GM18511 (cell line): Measurements from ENCODE around the gene NUP62.

Experiments
- ATAC-seq: cut with Tn5 transposase; IDR thresholded peaks from one replicate; pipeline ENCODE4 v1.9.1; 2021; ENCODE audit warnings: mild to moderate bottlenecking, moderate library complexity; ENCODE audit not compliant: unreplicated experiment

NUP62 gene

DNA sequence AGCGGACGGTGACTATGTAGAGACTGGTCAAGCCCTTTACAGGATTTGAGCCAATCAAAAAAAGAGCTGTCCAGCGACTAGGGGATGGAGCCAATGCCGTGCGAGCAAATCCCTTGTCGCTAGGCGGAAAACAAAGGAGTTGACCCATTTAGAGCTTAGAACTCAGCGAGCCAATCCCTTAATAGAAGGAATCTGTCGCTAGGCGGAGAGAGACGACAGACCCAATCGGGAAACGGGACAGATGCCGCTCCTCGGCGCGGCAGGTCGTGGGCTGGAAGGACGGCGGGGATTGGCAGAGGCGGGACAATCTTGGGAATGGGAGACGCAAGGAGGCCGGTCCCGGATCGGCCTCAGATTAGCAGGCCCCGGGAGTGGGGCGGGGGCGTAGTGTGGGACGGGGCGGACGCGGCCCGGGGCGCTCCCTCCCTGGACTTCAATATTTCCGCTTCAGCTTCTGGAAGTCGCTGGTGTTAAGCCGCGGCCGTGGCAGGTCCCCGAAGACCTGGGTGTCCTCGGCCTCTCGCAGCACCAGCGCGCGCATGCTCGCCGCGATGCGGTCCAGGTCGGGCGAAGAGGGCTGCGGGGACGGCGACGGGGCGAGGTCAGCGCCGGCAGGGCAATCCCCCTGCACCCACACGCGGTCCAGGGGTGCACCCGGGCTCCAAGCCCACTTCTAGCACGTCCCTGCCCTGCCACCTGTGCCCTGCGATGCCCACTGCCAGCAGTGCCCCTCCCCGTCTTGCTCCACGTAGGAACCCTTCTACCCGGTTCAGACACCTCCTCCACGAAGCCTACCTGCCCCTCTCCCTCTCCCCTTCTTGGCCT lies 59.6 kb downstream of the NUP62 start:
- peak; percentile 79 for ATAC-seq

DNA sequence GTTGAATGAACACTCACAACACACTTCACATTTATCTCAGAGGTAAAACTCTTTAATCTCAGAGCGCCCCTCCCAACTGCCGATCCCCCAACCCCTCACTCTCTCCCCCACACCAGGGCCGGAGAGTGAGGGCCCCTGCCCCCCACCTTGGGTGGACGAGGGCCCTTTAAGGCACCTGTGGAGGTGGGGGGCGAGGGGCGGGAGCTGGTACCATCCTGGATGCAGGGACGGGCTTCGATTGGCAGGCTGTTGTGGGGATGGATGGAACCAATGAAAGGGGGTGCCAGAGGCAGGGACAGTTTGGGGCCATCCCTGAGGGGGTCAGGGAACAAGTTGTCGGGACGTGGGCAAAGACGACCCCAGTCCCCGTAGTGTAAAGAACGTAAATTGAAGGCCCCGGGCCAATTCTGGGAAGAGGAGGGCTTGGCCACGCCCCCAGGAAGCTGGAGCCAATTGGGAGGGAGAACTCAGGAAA lies 60.3 kb downstream of the NUP62 start:
- peak; percentile 8 for ATAC-seq

DNA sequence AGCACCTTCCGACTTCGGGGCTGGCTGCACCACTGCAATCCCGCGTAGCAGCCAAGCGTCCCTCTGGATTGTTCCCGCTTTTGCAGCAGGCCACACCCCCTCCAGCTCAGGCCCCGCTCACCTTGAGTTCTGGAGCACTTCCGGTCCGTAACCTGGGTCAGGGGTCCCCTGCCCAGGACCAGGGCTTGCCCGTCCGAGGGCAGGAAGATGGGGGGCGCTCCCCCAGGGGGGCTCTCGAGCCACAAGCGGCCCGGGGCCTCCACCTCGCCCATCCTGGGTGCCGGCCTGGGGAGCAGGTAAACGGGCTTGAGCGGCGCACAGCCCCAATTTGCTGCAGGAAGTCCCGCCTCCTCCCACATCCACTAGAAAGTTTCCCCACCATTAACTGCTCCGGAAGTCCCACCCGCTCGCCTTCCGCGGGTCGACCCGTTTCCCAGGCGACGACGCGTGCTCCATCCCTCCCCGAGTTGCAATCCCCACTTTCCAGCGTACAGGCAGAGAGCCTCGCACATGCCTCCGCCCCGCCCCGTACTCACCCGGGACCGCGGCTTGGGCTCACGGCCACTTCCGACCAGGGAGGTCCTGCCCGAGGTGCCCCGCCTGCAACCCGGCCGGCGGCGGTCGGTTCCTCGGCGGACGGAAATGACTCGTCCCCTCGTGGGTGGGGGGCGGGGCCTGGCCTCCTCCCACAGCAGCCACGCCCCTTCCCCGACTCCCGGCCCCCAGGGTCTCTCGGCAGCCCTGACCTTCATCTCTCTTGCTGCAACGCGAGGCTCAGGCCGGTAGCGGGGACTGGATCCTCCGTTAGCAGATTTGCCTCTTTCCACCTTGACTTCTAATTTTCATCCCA lies 62.1 kb downstream of the NUP62 start, which contains the start of gene PNKP:
TSS of gene PNKP (minus strand) at position 644 of the 850 bp plus-strand sequence. CDS start at position 272, 372 bp downstream.
- peak; percentile 50 for ATAC-seq

DNA sequence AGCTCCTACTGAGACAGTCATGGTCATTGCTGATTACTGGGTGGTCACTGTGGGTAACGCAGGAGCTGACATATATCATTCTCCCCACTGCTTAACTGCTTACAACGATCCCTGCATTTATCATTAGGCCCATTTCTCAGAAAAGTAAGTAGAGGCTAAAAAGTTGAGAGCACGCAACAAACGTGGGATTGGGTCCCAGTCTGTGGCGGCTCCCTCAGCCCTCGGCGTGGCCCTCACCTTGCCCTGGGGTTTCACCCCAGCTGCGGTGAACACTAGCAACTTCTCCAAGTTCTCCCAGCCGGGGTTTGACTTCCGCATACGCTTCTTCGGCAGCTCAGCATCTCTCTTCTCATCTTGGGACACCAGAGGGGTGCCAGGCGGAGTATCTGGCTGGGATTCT lies 64.4 kb downstream of the NUP62 start:
- no peak for ATAC-seq

DNA sequence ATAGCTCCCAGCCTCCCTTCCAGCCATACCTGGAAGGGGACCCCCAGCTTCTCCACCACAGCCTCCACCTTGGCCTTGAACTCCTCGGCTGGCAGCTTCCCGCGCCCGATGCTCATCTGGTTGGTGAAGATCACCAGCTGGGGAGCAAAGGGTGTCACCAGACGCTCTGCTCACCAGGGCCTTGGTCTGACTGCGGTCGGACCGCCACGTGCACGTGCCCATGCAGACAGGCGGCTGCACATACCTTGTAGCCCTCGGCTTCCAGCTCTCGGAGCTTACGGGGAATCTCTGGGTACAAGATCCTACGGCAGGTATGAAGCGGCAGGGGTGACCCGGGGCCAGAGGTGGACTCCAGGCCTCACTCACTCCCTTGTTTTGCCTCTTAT lies 65.4 kb downstream of the NUP62 start:
- no peak for ATAC-seq

DNA sequence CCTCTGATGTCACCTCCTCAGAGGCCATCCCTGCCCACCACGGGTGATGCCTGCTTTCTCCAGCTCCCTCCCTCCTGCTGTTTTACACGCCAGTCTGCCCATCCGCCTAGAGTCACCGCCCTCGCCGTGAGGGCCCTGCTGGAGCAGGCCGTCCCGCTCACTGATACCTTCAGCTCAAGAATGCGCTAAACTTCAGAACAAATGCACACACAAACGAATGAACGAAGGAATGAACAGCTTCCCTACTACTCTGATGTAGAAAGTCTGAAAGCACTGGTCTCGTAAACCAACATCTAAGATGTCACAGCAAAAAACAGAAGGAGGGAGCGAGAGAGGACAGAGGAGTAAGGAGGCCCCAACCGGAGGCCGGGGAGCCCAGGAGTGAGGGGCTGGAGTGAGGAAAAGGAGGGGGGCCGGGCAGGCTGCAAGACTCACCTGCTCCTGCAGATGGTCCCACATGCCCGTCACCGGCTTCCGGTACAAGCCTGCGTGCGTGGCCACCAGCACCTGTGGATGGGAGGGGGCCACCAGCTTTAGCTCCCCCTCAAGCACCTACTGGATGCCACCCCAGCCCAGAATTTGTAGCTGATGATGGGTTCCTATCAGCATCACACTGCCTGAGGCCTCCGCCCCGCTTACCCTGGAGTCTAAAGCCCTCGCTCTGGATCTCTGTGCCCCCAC lies 65.9 kb downstream of the NUP62 start:
- no peak for ATAC-seq

DNA sequence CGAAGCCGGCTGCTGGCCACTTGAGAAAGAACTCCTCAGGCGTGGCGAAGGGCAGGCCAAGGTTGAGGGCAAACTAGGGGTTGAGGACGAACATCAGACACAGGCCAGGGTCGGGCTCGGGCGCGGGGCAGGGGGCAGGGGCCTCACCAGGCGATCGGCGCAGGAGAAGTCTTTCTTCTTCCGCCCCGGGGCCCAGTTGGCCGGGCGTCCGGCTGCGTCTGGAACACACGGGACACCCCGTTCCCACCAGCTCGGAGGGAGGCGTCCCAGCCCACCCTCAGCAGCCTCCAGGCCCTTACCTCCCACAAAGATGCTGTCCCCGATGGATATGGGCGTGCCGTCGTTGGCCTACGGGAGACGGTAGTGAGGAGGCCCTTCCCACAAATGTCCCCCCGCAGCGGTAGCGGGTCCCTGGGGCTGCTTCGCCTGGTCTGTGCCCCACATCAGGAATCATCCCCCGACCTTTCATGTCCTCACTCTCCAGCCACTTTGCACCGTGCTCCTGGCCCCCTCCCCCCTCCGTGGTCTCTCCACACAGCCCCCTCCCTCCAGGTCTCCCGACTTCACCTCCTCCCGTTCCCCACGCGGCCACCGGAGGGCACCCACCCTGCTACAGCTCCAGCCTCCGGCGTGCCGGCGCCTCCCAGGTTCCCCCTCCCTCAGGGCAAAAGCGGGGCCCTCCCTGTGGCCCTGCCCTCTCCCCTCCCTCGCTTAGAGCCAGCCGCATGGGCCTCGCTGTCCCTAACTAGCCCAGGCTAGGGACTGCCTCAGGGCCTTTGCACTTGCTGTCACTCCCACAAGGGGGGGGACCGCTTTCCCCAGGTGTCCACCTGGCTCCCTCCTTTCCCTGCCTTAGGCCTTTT lies 66.7 kb downstream of the NUP62 start:
- no peak for ATAC-seq

DNA sequence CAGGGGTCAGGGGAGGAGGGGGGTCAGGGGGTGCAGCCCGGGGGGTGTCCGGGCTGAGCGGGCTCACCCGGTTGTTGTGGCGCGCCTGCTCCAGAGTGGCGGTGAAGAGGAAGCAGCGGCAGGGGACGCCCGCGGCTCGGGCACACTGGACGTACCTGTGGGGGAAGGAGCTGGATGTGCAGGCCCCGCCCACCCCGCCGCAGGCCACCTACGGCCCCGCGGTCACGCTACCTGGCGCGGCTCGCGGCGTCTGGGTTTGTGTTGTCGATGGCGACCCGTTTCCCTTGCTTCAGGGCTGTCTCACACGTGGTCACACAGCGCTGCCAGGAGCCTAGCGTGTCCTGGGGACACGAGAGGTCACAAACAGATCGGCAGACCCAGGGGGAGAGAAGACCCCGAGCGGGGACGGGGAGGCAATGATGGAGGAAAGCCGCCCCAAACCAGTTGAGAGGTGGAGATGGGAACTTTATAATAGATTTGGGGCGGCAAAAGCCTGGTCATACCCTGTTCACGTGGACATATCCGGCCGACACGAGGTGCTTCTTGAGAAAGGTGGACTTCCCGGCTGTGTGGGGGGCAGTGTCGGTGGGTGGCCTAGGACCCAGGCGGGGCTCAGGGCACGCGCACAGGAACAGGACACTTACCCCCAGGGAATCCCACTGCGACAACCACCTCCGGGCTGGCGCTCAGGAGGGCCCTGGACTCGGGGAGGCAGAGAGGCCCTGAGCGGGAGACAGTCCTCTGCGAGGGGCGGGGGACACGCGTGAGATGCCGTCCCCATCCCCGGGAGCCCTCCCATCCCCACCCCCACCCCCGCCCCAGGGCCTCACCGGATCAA lies 67.5 kb downstream of the NUP62 start:
- no peak for ATAC-seq

DNA sequence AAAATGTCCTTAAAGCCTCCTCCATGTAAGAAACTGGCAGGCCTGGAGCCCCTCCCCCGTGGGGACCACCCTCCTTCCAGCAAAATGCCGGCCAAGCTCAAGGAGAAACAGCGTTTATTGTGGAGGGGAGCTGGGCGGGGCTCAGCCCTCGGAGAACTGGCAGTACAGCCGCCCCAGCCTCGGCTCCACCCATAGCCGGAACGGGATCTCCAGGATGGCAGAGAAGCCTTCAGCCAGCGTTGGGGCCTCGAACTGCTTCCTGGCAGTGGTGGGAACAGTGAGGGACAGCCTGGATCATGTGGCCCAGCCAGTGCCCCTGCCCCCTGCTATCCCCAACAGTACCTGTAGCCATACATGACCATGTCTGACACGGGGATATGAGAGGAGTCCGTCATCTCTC lies 68.2 kb downstream of the NUP62 start:
- no peak for ATAC-seq

DNA sequence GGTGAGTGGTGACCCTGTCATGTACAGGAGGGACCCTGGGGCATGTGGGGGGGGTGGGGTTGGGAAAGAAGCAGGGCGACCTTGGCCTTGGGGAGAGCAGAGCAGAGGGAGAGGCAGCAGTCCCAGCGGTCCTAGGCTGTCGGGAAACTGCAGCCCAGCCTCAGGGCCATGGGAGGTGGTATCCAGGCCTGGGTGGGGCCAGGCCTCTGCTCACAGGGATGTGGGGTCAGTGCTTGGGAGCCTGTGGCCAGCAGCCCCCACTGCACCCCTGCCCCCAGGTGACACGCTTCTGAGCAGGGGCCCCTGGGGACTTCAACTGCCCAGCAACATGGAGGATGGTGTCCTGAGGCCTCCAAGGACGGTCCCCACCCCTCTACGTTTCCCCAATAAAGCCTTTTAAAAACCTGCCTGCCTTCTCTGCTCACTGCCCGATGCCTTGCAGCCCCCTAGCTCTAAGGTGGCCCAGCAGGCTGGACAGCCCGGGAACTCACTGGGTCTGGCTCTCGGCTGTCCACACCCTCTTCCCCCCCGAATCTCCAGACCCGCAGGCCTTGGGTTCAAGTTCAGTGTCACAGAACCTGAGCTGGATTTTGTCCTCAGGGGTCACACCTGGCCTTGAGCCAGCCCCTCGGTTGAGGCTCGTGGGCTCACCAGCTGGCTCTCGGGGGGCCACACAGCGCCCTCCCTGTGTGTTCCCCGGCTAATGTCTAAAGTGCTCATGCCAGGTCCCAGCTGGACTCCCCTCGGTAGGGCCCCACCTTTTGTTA lies 68.8 kb downstream of the NUP62 start:
- ATAC-seq = no peak

DNA sequence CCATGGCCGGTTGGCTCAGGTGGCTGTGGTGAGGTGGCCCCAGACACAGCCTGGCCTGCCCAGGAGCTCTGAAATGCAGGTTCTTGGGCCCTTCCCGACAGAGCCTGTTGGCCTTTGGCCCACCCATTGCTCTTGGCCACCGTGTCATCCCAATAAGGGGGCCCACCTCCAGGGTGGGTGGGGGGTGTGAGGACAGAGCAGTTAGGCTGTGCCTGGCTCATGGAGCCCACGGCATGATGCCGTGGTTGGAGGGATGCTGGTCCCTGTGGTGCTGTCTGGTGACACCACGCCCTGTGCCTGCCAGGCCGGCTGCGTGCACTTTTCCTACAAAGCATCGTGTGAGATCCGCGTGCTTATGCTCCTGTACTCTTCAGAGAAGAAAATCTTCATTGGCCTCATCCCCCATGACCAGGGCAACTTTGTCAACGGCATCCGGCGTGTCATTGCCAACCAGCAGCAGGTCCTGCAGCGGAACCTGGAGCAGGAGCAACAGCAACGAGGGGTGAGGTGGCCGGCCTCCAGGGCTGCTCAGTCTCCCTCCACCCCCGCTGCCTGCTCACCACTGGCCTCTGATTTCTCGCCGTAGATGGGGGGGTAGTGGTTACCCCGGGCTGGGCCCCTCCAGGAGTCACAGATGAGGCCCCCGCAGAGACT lies 69.5 kb downstream of the NUP62 start:
- ATAC-seq = no peak

DNA sequence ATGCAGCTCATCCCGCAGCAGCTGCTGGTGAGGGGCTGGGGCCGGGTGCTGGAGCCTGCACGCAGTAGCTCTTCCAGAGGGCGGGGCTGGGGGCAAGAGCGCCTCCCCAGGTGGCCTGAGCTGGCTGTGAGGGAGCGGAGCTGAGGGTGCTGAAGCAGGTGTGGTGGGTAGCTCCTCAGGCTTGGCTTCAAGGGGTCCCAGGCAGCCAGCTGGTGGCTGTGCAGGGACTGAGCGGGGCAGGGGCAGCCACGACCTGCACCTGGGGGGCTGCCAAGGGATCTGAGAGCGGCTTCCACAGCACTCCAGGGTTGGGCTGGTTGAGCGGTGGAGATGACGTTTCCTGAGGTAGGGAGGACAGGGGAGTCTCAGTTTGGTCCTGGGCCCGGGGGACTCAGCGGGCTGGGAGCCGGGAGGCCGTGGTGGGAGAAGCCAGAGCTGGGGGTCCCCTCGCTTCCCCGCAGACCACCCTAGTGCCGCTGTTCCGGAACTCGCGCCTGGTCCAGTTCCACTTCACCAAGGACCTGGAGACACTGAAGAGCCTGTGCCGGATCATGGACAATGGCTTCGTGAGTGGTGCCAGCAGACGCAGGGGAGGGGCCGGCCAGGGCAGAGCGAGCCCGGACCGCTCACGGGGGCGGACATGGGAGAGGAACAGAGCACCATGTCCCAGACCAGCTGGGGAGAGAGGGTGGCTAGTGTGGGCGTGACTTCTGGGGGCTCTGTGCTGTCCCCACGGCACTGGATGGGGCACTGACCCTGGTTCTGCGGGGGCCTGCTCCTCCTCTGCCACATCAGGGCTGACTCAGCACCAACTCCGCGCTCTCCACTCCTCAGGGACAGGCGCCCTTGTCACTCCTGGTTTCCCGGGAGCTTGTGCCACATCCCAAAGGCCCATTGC lies 71.0 kb downstream of the NUP62 start:
- ATAC-seq = no peak

DNA sequence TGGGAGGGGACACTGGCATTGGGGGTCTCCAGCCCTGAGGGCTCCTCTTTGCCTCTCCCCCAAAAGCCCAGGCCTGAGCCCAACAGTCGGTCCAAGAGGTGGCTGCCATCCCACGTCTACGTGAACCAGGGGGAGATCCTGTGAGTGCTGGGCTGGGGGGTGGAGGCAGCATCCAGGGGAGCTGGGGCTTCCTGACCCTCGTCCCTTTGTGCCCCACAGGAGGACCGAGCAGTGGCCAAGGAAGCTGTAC lies 71.5 kb downstream of the NUP62 start:
- ATAC-seq = no peak

DNA sequence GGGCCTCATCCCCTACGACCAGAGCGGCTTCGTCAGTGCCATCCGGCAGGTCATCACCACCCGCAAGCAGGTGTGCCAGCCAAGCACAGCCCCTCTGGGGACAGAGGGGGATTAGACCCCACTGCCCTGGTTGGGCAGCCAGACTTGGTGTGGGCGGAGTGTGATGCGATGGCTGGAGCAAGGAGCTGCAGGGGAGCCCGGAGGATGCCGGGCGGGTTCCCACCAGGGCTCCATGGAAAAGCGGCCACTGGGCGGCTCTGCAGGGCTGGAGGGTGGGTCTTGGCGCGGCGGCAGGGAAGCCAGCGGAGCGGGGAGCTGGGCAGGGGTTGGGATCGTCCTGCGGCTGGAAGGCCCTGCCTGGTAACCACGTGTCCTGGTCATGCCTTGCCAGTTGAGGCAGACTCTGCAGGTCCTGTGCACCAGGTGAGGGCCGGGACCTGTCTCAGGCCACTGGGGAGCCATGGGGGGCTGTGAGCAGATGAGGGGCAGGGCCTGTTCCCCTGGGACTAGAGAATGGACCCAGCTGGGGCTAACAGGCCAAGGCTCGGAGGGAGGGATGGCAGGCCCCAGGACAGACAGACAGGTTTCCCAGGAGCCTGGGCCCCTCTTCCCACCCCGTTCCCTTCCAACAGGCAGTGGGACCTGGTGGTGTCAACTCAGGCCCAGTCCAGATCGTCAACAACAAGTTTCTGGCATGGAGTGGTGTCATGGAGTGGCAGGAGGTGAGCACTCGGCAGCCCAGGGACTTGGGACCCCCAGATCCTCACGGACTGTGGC lies 72.1 kb downstream of the NUP62 start:
- no peak for ATAC-seq
